Right atrium auricular region (tissue), 2 donors: ENCODE data around the gene ZBTB7C. TPM values are rescaled to one million over a fixed set of nuclear protein-coding genes. Genes with fewer than 3 reads are reported as not detected.

ENCODE experiments used
- DNase-seq: peaks from one replicate; pipeline ENCODE4 v3.0.0-alpha.2; 2019; ENCODE audit warnings: low spot score
- H3K27ac ChIP-seq, 2 donors: fragments of 200-600 bp; sonication (generic); 1 replicate in 1 of 2; 2 replicates in 1 of 2; pipeline ENCODE4 v1.5.1; 2016 to 2019
- H3K27me3 ChIP-seq, 2 donors: fragments of 200-600 bp; sonication (generic); one replicate each; pipeline versions ENCODE4 v1.5.1 to v1.6.0; 2017 to 2019
- H3K36me3 ChIP-seq: fragments of 200-600 bp; sonication (generic); one replicate; pipeline ENCODE4 v1.5.1; 2016
- H3K4me1 ChIP-seq, 2 donors: fragments of 200-600 bp; sonication (generic); one replicate each; pipeline versions ENCODE4 v1.5.1 to v1.6.0; 2017 to 2019
- H3K4me3 ChIP-seq, 2 donors: fragments of 200-600 bp; sonication (generic); 1 replicate in 1 of 2; 2 replicates in 1 of 2; pipeline ENCODE4 v1.5.1; 2017 to 2019; ENCODE audit warnings: mild to moderate bottlenecking in 1 of 2, moderate library complexity in 1 of 2
- H3K9me3 ChIP-seq, 2 donors: fragments of 200-600 bp; sonication (generic); one replicate each; pipeline ENCODE4 v1.5.1; 2019
- total RNA-seq, 2 donors: library from RNA; depleted of rRNA; stranded (reverse); fragments of >200 nt; gene quantifications; one replicate each; pipeline ENCODE4 v1.1.0, GENCODE V29; 2016
- TF ChIP-seq, protein P1 (sequence below), 2 donors: fragments of 200-600 bp; sonication (generic); IDR thresholded peaks; one replicate each; pipeline ENCODE4 v1.5.1; 2019; ENCODE audit warnings: antibody characterized with exemption in 2 of 2

ZBTB7C gene
- total RNA-seq, 2 donors from 2014 or later: 1.8 to 7.7 TPM

- H3K27ac ChIP-seq: peak overlapping the region in 1 of 2 donors; percentile 64
Observed at GRCh38 chr18:48007955-48008701, 401.1 kb downstream of the ZBTB7C start.

GRCh38 chr18:48007381-48007780 lies 401.8 kb downstream of the ZBTB7C start:
- no peaks in the 10 kb centered on the region for H3K36me3 ChIP-seq
- H3K27ac ChIP-seq: no peak overlapping the region
- DNase-seq: no peak
- peak overlapping the region in 1 of 2 donors; percentile 64 for H3K4me3 ChIP-seq
- no peaks in the 10 kb centered on the region for H3K9me3 ChIP-seq
- TF ChIP-seq, protein P1, sequence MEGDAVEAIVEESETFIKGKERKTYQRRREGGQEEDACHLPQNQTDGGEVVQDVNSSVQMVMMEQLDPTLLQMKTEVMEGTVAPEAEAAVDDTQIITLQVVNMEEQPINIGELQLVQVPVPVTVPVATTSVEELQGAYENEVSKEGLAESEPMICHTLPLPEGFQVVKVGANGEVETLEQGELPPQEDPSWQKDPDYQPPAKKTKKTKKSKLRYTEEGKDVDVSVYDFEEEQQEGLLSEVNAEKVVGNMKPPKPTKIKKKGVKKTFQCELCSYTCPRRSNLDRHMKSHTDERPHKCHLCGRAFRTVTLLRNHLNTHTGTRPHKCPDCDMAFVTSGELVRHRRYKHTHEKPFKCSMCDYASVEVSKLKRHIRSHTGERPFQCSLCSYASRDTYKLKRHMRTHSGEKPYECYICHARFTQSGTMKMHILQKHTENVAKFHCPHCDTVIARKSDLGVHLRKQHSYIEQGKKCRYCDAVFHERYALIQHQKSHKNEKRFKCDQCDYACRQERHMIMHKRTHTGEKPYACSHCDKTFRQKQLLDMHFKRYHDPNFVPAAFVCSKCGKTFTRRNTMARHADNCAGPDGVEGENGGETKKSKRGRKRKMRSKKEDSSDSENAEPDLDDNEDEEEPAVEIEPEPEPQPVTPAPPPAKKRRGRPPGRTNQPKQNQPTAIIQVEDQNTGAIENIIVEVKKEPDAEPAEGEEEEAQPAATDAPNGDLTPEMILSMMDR (IDR thresholded peaks at IDR 0.05): no peak
- peaks cover 0 to 30% of the 10 kb centered on the region in 2 donors for H3K4me1 ChIP-seq
- H3K27me3 ChIP-seq: no peaks in the 10 kb centered on the region

More at GRCh38 chr18:48007955-48008701, 401.1 kb downstream of the ZBTB7C start:
- Histone ChIP-seq H3K4me3 (peak overlapping the region; percentile 39 to 64), H3K4me1 (peaks cover 0 to 23% of the 10 kb centered on the region in 2 donors), H3K9me3 (no peaks in the 10 kb centered on the region), H3K27me3 (no peaks in the 10 kb centered on the region), H3K36me3 (no peaks in the 10 kb centered on the region)
- TF ChIP-seq, protein P1 (IDR thresholded peaks at IDR 0.05): peak; percentile 86 to 87
- DNase-seq: no peak

DNA sequence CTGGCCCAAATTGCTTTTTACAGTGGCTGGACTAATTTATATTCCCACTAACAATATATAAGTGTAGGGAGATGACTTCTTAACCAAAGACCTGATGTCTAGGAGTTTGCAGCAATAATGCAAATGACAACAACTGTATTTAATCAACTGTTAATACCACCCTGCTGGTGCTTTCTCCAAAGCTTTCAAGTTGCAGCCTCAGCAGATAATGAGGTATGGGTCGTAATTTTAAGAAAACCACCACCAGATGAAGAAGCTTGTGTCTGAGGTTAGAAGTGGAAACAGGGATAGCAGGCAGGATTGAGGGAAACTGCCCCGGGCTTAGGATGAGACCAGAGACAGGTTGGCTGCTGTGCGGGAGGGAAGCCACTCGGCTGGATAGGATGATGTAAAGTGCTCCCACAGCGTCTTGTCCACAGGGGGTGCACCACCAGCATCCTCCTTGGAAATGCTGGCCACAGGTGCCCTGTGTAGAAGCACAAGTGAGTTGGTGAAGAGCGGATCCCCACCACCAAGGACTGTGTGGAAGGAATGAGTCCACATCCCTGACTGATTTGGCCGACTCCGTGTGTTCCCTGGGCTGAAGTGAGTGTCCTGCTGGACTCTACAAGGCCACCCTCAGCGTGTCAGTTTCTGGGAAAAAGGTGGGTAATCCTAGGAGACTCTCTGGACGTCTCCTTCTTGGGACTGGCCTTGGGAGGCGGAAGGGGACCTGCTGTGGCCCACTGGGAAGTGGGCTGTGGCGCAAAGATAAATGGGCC lies 402.6 kb downstream of the ZBTB7C start:
- H3K4me3 ChIP-seq: no peak overlapping the region
- H3K9me3 ChIP-seq: no peaks in the 10 kb centered on the region

DNA sequence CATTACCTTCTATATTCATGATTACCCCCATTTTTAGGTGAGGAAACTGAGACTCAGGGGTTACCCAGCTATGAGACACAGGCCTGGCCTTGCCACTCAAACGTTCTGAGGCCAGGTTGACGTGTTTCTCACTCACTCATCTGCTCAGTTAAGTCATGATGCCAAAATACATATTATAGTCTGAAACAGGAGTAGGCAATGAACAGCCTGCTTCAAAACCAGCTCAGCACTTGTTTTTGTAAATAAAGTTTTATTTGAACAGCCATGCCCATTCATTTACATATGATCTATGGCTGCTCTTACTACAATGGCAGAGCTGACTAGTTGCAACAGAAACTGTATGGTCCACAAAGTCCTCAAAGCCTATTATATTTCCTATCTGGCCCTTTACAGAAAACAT lies 404.6 kb downstream of the ZBTB7C start:
- no peaks in the 10 kb centered on the region for H3K36me3 ChIP-seq
- TF ChIP-seq, protein P1 (IDR thresholded peaks at IDR 0.05): no peak
- peak overlapping the region; percentile 49 to 68 for H3K27ac ChIP-seq
- DNase-seq: no peak
- no peaks in the 10 kb centered on the region for H3K27me3 ChIP-seq
- no peaks in the 10 kb centered on the region for H3K9me3 ChIP-seq
- no peak overlapping the region for H3K4me3 ChIP-seq
- peaks cover 0 to 30% of the 10 kb centered on the region in 2 donors for H3K4me1 ChIP-seq

More for the DNA sequence above, 402.6 kb downstream of the ZBTB7C start:
- TF ChIP-seq, protein P1 (IDR thresholded peaks at IDR 0.05): no peak
- no peak for DNase-seq
- H3K4me1 ChIP-seq: peaks cover 0 to 30% of the 10 kb centered on the region in 2 donors
- H3K36me3 ChIP-seq: no peaks in the 10 kb centered on the region
- H3K27ac ChIP-seq: no peak overlapping the region
- H3K27me3 ChIP-seq: no peaks in the 10 kb centered on the region

- Histone ChIP-seq H3K4me3 (no peak overlapping the region), H3K36me3 (no peaks in the 10 kb centered on the region), H3K9me3 (no peaks in the 10 kb centered on the region), H3K27me3 (no peaks in the 10 kb centered on the region), H3K27ac (peak overlapping the region; percentile 49 to 68), H3K4me1 (peaks cover 0 to 28% of the 10 kb centered on the region in 2 donors)
- TF ChIP-seq, protein P1 (IDR thresholded peaks at IDR 0.05): no peak
- peak; percentile 65 for DNase-seq
Observed at GRCh38 chr18:48003426-48004349, 405.5 kb downstream of the ZBTB7C start.
